ENCODE measurements around the gene ATP6V1F.

ATP6V1F gene

DNA sequence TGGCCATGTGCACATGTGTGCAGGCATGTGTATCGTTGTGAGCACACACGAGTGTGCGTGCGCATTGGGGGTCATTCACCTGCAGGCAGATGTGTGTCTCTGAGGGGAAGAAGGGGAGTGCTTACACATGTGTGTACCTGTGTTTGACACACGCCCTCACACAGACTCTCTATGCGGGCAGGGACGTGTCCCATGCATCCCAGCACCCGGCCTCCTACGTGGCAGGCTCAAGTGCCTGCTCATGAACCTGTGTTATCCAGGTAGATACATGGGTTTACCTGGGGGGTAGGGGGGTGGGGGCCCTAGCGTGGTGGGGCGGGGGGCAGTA lies 29.2 kb downstream of the ATP6V1F start:
- no peaks in the 10 kb centered on the region for H3K27me3 ChIP-seq (replicated peaks; ENCODE audit: control insufficient read depth, insufficient read depth, low read length)
- H3K36me3 ChIP-seq (ENCODE audit: control insufficient read depth, insufficient read depth, low read length) = no peaks in the 10 kb centered on the region
- TF ChIP-seq, protein P1, sequence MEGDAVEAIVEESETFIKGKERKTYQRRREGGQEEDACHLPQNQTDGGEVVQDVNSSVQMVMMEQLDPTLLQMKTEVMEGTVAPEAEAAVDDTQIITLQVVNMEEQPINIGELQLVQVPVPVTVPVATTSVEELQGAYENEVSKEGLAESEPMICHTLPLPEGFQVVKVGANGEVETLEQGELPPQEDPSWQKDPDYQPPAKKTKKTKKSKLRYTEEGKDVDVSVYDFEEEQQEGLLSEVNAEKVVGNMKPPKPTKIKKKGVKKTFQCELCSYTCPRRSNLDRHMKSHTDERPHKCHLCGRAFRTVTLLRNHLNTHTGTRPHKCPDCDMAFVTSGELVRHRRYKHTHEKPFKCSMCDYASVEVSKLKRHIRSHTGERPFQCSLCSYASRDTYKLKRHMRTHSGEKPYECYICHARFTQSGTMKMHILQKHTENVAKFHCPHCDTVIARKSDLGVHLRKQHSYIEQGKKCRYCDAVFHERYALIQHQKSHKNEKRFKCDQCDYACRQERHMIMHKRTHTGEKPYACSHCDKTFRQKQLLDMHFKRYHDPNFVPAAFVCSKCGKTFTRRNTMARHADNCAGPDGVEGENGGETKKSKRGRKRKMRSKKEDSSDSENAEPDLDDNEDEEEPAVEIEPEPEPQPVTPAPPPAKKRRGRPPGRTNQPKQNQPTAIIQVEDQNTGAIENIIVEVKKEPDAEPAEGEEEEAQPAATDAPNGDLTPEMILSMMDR (IDR thresholded peaks at IDR 0.05; ENCODE audit: insufficient read depth, low read length, poor library complexity, severe bottlenecking) = no peak
- no peak for DNase-seq (ENCODE audit: extremely low read depth, insufficient read length)
- no peak overlapping the region for H3K4me3 ChIP-seq (replicated peaks; ENCODE audit: low read depth, low read length)

DNA sequence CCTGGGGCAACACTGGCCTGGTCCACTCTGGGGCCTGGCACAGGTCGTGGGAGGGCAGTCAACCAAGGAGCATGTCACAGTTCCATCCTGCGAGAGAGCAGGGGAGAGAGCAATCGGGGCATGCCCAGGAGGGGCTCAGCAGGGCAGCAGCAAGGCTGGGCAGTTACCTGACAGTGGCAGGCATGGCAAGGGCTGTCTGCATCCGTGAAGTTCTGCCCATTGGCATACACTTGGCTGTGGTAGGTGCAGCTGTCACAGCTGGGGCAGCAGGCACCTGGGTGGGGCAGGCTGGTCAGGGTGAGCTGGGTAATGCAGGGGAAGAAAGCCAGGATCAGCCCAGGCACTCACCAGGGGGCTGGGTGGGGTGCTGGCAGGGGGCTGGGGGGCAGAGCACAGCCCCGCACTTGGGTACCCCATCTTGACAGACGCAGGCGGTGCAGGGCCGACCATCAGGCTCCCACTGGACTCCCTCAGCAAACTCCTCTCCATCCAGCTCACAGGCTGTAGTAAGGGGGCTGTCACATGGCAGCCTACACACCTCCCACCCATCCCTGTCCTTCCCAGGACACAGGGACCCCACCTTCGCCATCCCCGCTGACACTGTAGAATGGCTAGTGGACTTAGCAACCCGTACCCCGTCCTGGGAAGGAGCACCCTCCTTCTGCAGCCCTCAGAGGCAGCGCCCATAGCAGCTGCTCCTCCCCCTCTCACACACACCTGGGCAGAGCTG lies 30.0 kb downstream of the ATP6V1F start:
- no peak for DNase-seq (ENCODE audit: extremely low read depth, insufficient read length)
- Histone ChIP-seq H3K36me3 (ENCODE audit: control insufficient read depth, insufficient read depth, low read length) (no peaks in the 10 kb centered on the region), H3K4me3 (replicated peaks; ENCODE audit: low read depth, low read length) (no peak overlapping the region), H3K27me3 (replicated peaks; ENCODE audit: control insufficient read depth, insufficient read depth, low read length) (no peaks in the 10 kb centered on the region)
- TF ChIP-seq, protein P1 (IDR thresholded peaks at IDR 0.05; ENCODE audit: insufficient read depth, low read length, poor library complexity, severe bottlenecking) = no peak

- TF ChIP-seq, protein P1 (IDR thresholded peaks at IDR 0.05; ENCODE audit: insufficient read depth, low read length, poor library complexity, severe bottlenecking) = no peak
- no peak for DNase-seq (ENCODE audit: extremely low read depth, insufficient read length)
- Histone ChIP-seq H3K36me3 (ENCODE audit: control insufficient read depth, insufficient read depth, low read length) (no peaks in the 10 kb centered on the region), H3K27me3 (replicated peaks; ENCODE audit: control insufficient read depth, insufficient read depth, low read length) (no peaks in the 10 kb centered on the region), H3K4me3 (replicated peaks; ENCODE audit: low read depth, low read length) (no peak overlapping the region)
Measured at GRCh38 chr7:128893251-128894100, 30.8 kb downstream of the ATP6V1F start.

DNA sequence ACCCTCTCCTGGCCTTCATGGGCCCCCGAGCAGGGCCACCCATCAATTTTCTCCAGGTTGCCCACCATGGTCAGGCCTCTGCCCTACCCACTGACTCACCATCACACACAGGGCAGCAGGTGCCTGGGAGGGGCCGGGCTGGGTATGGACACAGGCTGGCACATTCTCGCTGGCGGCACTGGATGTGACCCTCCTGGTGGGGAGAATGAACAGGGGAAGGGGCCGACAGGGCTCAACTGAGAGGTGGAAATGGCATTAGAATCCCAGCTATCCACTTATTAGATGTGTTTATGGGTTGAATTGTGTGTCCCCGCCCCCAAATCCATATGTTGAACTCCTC lies 31.4 kb downstream of the ATP6V1F start:
- TF ChIP-seq, protein P1 (IDR thresholded peaks at IDR 0.05; ENCODE audit: insufficient read depth, low read length, poor library complexity, severe bottlenecking) = no peak
- H3K4me3 ChIP-seq (replicated peaks; ENCODE audit: low read depth, low read length) = no peak overlapping the region
- no peaks in the 10 kb centered on the region for H3K27me3 ChIP-seq (replicated peaks; ENCODE audit: control insufficient read depth, insufficient read depth, low read length)
- DNase-seq (ENCODE audit: extremely low read depth, insufficient read length) = no peak
- H3K36me3 ChIP-seq (ENCODE audit: control insufficient read depth, insufficient read depth, low read length) = no peaks in the 10 kb centered on the region

- Histone ChIP-seq H3K4me3 (replicated peaks; ENCODE audit: low read depth, low read length) (no peak overlapping the region), H3K27me3 (replicated peaks; ENCODE audit: control insufficient read depth, insufficient read depth, low read length) (no peaks in the 10 kb centered on the region), H3K36me3 (ENCODE audit: control insufficient read depth, insufficient read depth, low read length) (no peaks in the 10 kb centered on the region)
- DNase-seq (ENCODE audit: extremely low read depth, insufficient read length) = no peak
- TF ChIP-seq, protein P1 (IDR thresholded peaks at IDR 0.05; ENCODE audit: insufficient read depth, low read length, poor library complexity, severe bottlenecking) = no peak
Measured at GRCh38 chr7:128895320-128895719, 32.7 kb downstream of the ATP6V1F start.

Measured in GM06990 (cell line).